Heart left ventricle (tissue), 16 donors: ENCODE results near the gene PRKN. TPM values are rescaled to one million over a fixed set of nuclear protein-coding genes. Genes with fewer than 3 reads are reported as not detected.

Experiments
- ATAC-seq, 4 donors: fragments of 200-7000 bp; cut with Tn5 transposase; one replicate each; pipeline ENCODE4 v1.9.1; 2020 to 2022; ENCODE audit warnings: moderate library complexity in 4 of 4, mild to moderate bottlenecking in 3 of 4, moderate number of reproducible peaks in 1 of 4
- DNase-seq, 5 donors: peaks; one replicate each; pipeline ENCODE4 v3.0.0-alpha.2; 2020
- H3K27ac ChIP-seq, 12 donors: fragments of 200-600 bp; sonication (generic) in 4 of 12; one replicate each; pipeline versions ENCODE4 v1.5.0 to v1.8.0; 2016 to 2022; ENCODE audit warnings: mild to moderate bottlenecking in 2 of 12
- H3K27me3 ChIP-seq, 9 donors: fragments of 200-600 bp; sonication (generic) in 2 of 9; one replicate each; pipeline versions ENCODE4 v1.5.1 to v1.8.0; 2016 to 2022; ENCODE audit warnings: mild to moderate bottlenecking in 3 of 9
- H3K36me3 ChIP-seq, 9 donors: fragments of 200-600 bp; sonication (generic) in 2 of 9; one replicate each; pipeline versions ENCODE4 v1.5.0 to v1.8.0; 2018 to 2022; ENCODE audit warnings: mild to moderate bottlenecking in 2 of 9
- H3K4me1 ChIP-seq, 12 donors: fragments of 200-600 bp; sonication (generic) in 4 of 12; one replicate each; pipeline versions ENCODE4 v1.5.0 to v1.8.0; 2016 to 2022; ENCODE audit warnings: mild to moderate bottlenecking in 3 of 12
- H3K4me3 ChIP-seq, 12 donors: fragments of 200-600 bp; sonication (generic) in 4 of 12; one replicate each; pipeline versions ENCODE4 v1.5.0 to v1.8.0; 2017 to 2022; ENCODE audit warnings: mild to moderate bottlenecking in 9 of 12, moderate library complexity in 4 of 12
- H3K9me3 ChIP-seq, 12 donors: fragments of 200-600 bp; sonication (generic) in 4 of 12; one replicate each; pipeline versions ENCODE4 v1.5.0 to v1.8.0; 2016 to 2022; ENCODE audit warnings: mild to moderate bottlenecking in 1 of 12
- POLR2A ChIP-seq, 2 donors: fragments of 450-650 bp; IDR thresholded peaks; one replicate each; pipeline ENCODE4 v1.6.1; 2017; ENCODE audit warnings: antibody characterized with exemption in 2 of 2, mild to moderate bottlenecking in 2 of 2, moderate library complexity in 2 of 2
- WGBS, 4 donors: extraction: QIAGEN DNeasy Blood & Tissue Kit in 2 of 4; methylation state at CpG; one replicate each; pipeline versions ENCODE4 v1.1.5 to v1.1.7; 2013 to 2018; 5-methylcytosine and 5-hydroxymethylcytosine counted together
- intact Hi-C, 10 donors: fragments of 100-400 bp; cut with DNase I; formaldehyde crosslinking; loops; one replicate each; pipeline versions ENCODE4 v1.11.1 to v1.14.2; 2022
- polyA plus RNA-seq, 2 donors: library from polyadenylated mRNA; stranded (reverse); fragments of 200-250 nt; gene quantifications; one replicate each; pipeline ENCODE4 v1.2.3, GENCODE V29; 2013
- total RNA-seq, 9 donors: library from RNA; depleted of rRNA in 2 of 9; stranded (reverse); fragments of >200 nt in 2 of 9; fragmentation: NEBNext Ultra II Directional in 3 of 9; extraction: Animal tissue kit (Norgen Biotek cat#: 25700) in 3 of 9; gene quantifications; one replicate each; pipeline versions ENCODE4 v1.1.0 to v1.2.4, GENCODE V29; 2016 to 2023
- TF ChIP-seq, protein P1 (sequence below), 12 donors: fragments of 200-600 bp; sonication (generic) in 4 of 12; IDR thresholded peaks; one replicate each; pipeline versions ENCODE4 v1.5.0 to v1.8.0; 2018 to 2022; ENCODE audit warnings: antibody characterized with exemption in 12 of 12, mild to moderate bottlenecking in 5 of 12
- donor health status: ischemic (EF 13 %, LVEDD 7.1; RV severe dilation, severe dysfunction).
- donor health status: healthy with polysubstance abuse.
- donor health status: DM: no; HTN: yes; CAD: no.
- donor health status: DM: no; HTN: no; CAD: no.
- donor health status: ischemic (EF 25% LVEDD 6.9; RV normal size, moderate dysfunction).
- donor health status: ischemic (EF 25% LVEDD 5.7; RV mildly dilated, moderate dysfunction).
- donor health status: healthy.
- donor health status: DM: yes; HTN: yes; CAD: no.
- donor health status: ischemic (EF 35%, LVEDD 5.7; RV mildly dilated, moderate dysfunction).
- donor health status: nonischemic (EF 11% LVEDD 7.7; RV severe dilation, severe dysfunction).
- donor health status: DM: yes; HTN: yes; CAD: no.
- donor health status: PGD.
- donor health status: ischemic (EF 29% LVEDD 5.4; RV normal size, mild dysfunction).
- donor health status: nonischemic (EF 23%, LVEDD 6.1; RV moderate dilation, normal function).

The PRKN gene
- total and polyA plus RNA-seq, 11 donors = 3.4 to 32.5 (median 21.2) TPM

DNA sequence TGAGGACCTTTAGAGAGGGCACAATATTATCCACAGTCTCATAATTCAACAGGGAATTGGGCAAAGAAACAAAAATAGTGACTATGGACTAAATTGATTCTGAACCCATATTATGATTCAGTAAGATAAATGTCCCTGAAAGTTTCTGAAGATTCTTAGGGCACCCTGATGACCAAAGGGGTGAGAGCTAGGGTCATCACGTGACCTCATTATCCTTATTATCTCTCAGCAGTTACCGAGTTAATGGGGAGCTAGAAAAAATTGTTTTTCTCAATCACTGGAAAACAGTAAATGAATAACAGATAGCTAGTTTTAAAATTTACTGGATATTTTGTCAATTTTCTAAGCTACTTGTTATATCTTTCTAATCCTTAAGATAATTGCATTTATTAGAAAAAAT, 639.5 kb downstream of the PRKN start:
- no peaks in the 10 kb centered on the region for H3K27me3 ChIP-seq
- no peaks in the 10 kb centered on the region for H3K36me3 ChIP-seq
- no peak overlapping the region for H3K27ac ChIP-seq
- DNase-seq (no peak), ATAC-seq (no peak)
- no peak for TF ChIP-seq POLR2A (IDR thresholded peaks at IDR 0.05)
- TF ChIP-seq, protein P1, sequence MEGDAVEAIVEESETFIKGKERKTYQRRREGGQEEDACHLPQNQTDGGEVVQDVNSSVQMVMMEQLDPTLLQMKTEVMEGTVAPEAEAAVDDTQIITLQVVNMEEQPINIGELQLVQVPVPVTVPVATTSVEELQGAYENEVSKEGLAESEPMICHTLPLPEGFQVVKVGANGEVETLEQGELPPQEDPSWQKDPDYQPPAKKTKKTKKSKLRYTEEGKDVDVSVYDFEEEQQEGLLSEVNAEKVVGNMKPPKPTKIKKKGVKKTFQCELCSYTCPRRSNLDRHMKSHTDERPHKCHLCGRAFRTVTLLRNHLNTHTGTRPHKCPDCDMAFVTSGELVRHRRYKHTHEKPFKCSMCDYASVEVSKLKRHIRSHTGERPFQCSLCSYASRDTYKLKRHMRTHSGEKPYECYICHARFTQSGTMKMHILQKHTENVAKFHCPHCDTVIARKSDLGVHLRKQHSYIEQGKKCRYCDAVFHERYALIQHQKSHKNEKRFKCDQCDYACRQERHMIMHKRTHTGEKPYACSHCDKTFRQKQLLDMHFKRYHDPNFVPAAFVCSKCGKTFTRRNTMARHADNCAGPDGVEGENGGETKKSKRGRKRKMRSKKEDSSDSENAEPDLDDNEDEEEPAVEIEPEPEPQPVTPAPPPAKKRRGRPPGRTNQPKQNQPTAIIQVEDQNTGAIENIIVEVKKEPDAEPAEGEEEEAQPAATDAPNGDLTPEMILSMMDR (IDR thresholded peaks at IDR 0.05) = no peak
- H3K4me1 ChIP-seq = peaks cover 0 to 17% (median 0%) of the 10 kb centered on the region in 12 donors
- WGBS, 4 donors = 85 to 94% (median 91%) methylated on average over 2 of the region's 2 CpGs
- H3K4me3 ChIP-seq = no peak overlapping the region
- no peaks in the 10 kb centered on the region for H3K9me3 ChIP-seq
- intact Hi-C loops = no loop called here

DNA sequence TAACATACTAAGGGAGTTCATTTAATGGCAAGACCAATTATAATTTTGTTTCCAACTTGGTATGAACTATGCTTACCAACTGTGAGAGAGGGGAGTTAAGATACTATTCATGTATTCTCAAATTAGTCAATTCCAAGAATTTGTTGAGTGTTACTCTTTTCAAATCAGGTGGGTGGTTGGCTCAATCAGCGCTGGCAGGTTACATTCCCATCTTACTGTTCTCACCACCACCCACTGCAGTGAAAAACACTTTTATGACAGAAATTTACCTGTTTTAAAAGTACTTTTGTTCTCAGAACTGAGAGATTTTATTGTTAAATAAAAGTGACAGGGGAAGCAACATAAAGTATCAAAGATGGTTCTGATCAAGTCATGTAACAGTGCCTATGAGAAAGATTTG, 642.0 kb downstream of the PRKN start:
- Histone ChIP-seq H3K4me1 (peaks cover 0 to 2% (median 0%) of the 10 kb centered on the region in 12 donors), H3K27ac (no peak overlapping the region), H3K36me3 (no peaks in the 10 kb centered on the region), H3K4me3 (no peak overlapping the region), H3K27me3 (no peaks in the 10 kb centered on the region), H3K9me3 (peaks cover 0 to 7% (median 0%) of the 10 kb centered on the region in 12 donors)
- ATAC-seq = no peak
- no peak for TF ChIP-seq POLR2A (IDR thresholded peaks at IDR 0.05)
- TF ChIP-seq, protein P1 (IDR thresholded peaks at IDR 0.05) = no peak
- DNase-seq = no peak
- 84 to 97% (median 87%) methylated on average over 1 of the region's 1 CpG for WGBS, 4 donors
- intact Hi-C loops = no loop called here

DNA sequence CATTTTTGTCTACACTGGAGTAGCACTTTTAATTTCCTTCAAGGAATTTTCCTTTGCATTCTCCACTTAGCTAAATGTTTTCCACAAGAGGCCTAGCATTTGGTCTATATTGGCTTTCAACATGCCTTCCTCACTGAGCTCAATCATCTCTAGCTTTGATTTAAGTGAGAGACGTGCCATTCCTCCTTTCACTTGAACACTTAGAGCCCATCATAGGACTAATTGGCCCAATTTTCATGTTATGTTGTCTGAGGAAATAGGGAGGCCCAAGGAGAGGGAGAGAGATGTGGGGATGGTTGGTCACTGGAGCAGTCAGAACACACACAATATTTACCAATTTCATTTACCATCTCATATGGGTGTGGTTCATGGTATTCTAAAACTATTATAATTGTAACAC, 645.0 kb downstream of the PRKN start:
- H3K4me3 ChIP-seq = no peak overlapping the region
- H3K4me1 ChIP-seq = no peaks in the 10 kb centered on the region
- DNase-seq = no peak
- no peak for TF ChIP-seq POLR2A (IDR thresholded peaks at IDR 0.05)
- H3K36me3 ChIP-seq = no peaks in the 10 kb centered on the region
- intact Hi-C loops = no loop called here
- peaks cover 0 to 7% (median 0%) of the 10 kb centered on the region in 12 donors for H3K9me3 ChIP-seq
- no peak for ATAC-seq
- no peaks in the 10 kb centered on the region for H3K27me3 ChIP-seq
- 87 to 96% (median 91%) methylated on average over 1 of the region's 1 CpG for WGBS, 4 donors
- no peak overlapping the region for H3K27ac ChIP-seq

DNA sequence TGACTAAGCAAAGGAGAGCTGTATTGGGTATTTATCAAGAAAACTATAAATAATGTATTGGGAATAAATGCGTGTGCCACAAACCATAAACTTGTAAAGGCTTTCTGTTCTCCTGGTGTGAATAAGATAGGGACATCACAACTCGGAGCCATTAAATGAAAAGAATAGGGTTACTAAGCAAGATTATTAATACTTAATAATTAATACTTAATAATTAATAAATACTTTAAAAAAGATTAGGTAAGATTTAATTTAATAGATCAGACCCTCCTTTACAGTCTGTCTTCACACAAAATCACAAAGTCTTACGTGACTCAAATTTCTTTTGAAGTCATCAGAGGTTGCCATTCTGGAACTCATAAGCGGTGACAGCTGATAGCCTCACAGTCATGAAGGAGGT, 648.9 kb downstream of the PRKN start:
- peaks cover 0 to 7% (median 0%) of the 10 kb centered on the region in 12 donors for H3K9me3 ChIP-seq
- H3K36me3 ChIP-seq = no peaks in the 10 kb centered on the region
- no peak overlapping the region for H3K4me3 ChIP-seq
- no peak for DNase-seq
- H3K27me3 ChIP-seq = no peaks in the 10 kb centered on the region
- TF ChIP-seq, protein P1 (IDR thresholded peaks at IDR 0.05) = no peak
- no peak for TF ChIP-seq POLR2A (IDR thresholded peaks at IDR 0.05)
- 49 to 71% (median 64%) methylated on average over 4 of the region's 4 CpGs for WGBS, 4 donors
- no peak overlapping the region for H3K27ac ChIP-seq
- intact Hi-C loops = no loop called here
- H3K4me1 ChIP-seq = peaks cover 0 to 3% (median 0%) of the 10 kb centered on the region in 12 donors
- no peak for ATAC-seq

DNA sequence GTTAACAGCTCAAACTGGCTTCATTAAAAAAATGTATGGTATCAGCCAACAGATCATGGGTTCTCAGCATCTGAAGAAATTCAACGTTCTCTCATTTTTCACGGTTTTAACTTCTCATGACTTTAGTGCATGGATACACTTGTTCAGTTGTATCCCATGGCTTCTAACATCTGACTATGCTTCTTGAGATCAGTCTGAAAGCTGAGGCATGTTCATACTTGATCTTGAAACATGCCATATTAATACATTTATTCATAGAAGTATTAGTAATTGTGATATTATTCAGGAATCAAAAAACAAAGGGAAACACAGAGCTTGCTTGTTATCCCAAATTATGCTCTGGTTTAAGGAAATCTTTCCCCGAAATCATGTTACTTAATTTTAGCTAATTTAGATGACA, 649.4 kb downstream of the PRKN start:
- intact Hi-C loops = no loop called here
- ATAC-seq (no peak), DNase-seq (no peak)
- H3K4me1 ChIP-seq = peaks cover 0 to 3% (median 0%) of the 10 kb centered on the region in 12 donors
- peaks cover 0 to 8% (median under 1%) of the 10 kb centered on the region in 12 donors for H3K9me3 ChIP-seq
- WGBS, 4 donors = 62 to 78% (median 63%) methylated on average over 3 of the region's 3 CpGs
- H3K27ac ChIP-seq = no peak overlapping the region
- H3K27me3 ChIP-seq = no peaks in the 10 kb centered on the region
- H3K36me3 ChIP-seq = no peaks in the 10 kb centered on the region
- TF ChIP-seq POLR2A (IDR thresholded peaks at IDR 0.05) = no peak
- TF ChIP-seq, protein P1 (IDR thresholded peaks at IDR 0.05) = no peak
- H3K4me3 ChIP-seq = no peak overlapping the region
